PC-9 (cell line): ENCODE data around the gene EHD4. TPM values are rescaled to one million over a fixed set of nuclear protein-coding genes. Genes with fewer than 3 reads are reported as not detected.

ENCODE experiments used
- BruUV-seq: library from RNA; stranded (reverse); fragments of 400-500 nt; replicated peaks from 2 replicates; lab custom pipeline; 2021; lab: Mats Ljungman, UMichigan
- CTCF ChIA-PET: fragments of 300-600 bp; sonication (Branson Sonifier 250); formaldehyde crosslinking; loops from one replicate; lab custom pipeline; 2022; ENCODE audit warnings: antibody characterized with exemption; lab: Charles Lee
- POLR2A ChIA-PET: fragments of 300-600 bp; sonication (Branson Sonifier 250); formaldehyde crosslinking; loops from one replicate; lab custom pipeline; 2022; ENCODE audit warnings: antibody characterized with exemption; ENCODE audit not compliant: unreplicated experiment; lab: Charles Lee
- DNase-seq, 2 experiments: peaks; one replicate each; pipeline versions ENCODE4 v3.0.0 to v3.0.0-alpha.2; 2015 to 2022; ENCODE audit warnings: mixed read lengths in 1 of 2
- H2AFZ ChIP-seq: fragments of 200-600 bp; sonication (generic); 2 replicates; pipeline ENCODE4 v1.8.1; 2017; ENCODE audit warnings: antibody characterized with exemption
- H3F3A ChIP-seq: fragments of 200-600 bp; sonication (generic); 2 replicates; pipeline ENCODE4 v1.8.1; 2017; ENCODE audit warnings: antibody characterized with exemption, mild to moderate bottlenecking, low read depth; ENCODE audit not compliant: insufficient read depth
- H3K27ac ChIP-seq: fragments of 200-600 bp; sonication (generic); 2 replicates; pipeline ENCODE4 v1.6.1; 2016; ENCODE audit warnings: mixed run types
- H3K27me3 ChIP-seq: fragments of 200-600 bp; sonication (generic); 2 replicates; pipeline ENCODE4 v1.6.1; 2016; ENCODE audit warnings: low read depth, mixed run types; ENCODE audit not compliant: insufficient read depth
- H3K36me3 ChIP-seq: fragments of 200-600 bp; sonication (generic); 2 replicates; pipeline ENCODE4 v1.6.1; 2016; ENCODE audit warnings: low read depth, mixed run types
- H3K4me1 ChIP-seq: fragments of 200-600 bp; sonication (generic); replicated peaks from 2 replicates; pipeline ENCODE4 v1.6.1; 2016; ENCODE audit warnings: mixed run types; ENCODE audit not compliant: insufficient read depth
- H3K4me2 ChIP-seq: fragments of 200-600 bp; sonication (generic); 2 replicates; pipeline ENCODE4 v1.6.1; 2017; ENCODE audit warnings: mixed run types
- H3K4me3 ChIP-seq: fragments of 200-600 bp; sonication (generic); 2 replicates; pipeline ENCODE4 v1.6.1; 2016; ENCODE audit warnings: mixed run types
- H3K79me2 ChIP-seq: fragments of 200-600 bp; sonication (generic); 2 replicates; pipeline ENCODE4 v1.6.1; 2017; ENCODE audit warnings: low read depth, mixed run types
- H3K9me2 ChIP-seq: fragments of 200-600 bp; sonication (generic); 2 replicates; pipeline ENCODE4 v1.8.1; 2017; ENCODE audit warnings: mild to moderate bottlenecking; ENCODE audit not compliant: insufficient read depth
- H3K9me3 ChIP-seq: fragments of 200-600 bp; sonication (generic); 2 replicates; pipeline ENCODE4 v1.8.1; 2016; ENCODE audit warnings: low read depth; ENCODE audit not compliant: insufficient read depth
- H4K20me1 ChIP-seq: fragments of 200-600 bp; sonication (generic); 2 replicates; pipeline ENCODE4 v1.8.1; 2017; ENCODE audit not compliant: insufficient read depth
- EZH2 ChIP-seq: fragments of 200-600 bp; sonication (generic); IDR thresholded peaks from 2 replicates; pipeline ENCODE4 v1.8.0; 2017; ENCODE audit warnings: antibody characterized with exemption, low read depth
- intact Hi-C: fragments of 100-400 bp; cut with micrococcal nuclease; formaldehyde crosslinking; loops from one replicate; pipeline ENCODE4 v1.10.0; 2022; ENCODE audit not compliant: unreplicated experiment
- total RNA-seq: library from RNA; stranded (reverse); gene quantifications from 2 replicates; pipeline ENCODE4 v1.2.3, GENCODE V29; 2021
- TF ChIP-seq, protein P1 (sequence below): fragments of 200-600 bp; sonication (generic); conservative IDR thresholded peaks from 2 replicates; pipeline ENCODE4 v1.6.1; 2017; ENCODE audit warnings: mixed run types, antibody characterized with exemption, mild to moderate bottlenecking, moderate library complexity

EHD4 gene
- total RNA-seq, 1 experiment from 2014 or later: 18.1 TPM

DNA sequence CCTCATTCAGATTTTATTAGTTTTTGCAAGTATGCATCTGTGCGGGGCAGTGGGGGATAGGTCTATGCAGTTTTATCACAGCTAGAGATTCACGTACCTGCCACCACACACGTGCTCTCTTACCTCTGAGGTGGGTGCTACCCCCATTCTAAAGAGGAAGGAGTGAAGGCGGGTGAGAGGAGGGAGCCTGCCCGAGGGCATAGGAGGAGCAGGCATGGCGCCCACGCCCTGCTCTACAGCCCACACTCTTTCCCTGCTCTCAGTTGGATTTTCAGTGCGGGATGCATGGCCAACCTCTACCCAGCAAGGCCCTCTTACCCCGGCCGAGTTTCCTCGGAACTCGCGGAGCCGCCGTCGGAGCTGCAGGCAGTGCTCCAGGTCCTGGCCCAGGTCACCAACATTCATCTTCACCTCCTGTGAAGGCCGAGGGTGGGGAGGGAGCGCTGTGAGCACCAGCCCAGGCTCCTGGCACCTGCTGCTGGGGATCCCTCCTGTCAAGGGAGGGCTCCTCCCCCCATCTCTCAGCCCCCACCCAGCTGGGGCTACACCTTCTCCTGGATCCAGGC is 106.8 kb downstream of the EHD4 start:
- H3K79me2 ChIP-seq: no peaks in the 10 kb centered on the region
- no peaks in the 10 kb centered on the region for H3K27me3 ChIP-seq
- H3K4me2 ChIP-seq: no peak overlapping the region
- no TSS peak for BruUV-seq
- H2AFZ ChIP-seq: no peak overlapping the region
- no peaks in the 10 kb centered on the region for H3K9me2 ChIP-seq
- H3K9me3 ChIP-seq: no peaks in the 10 kb centered on the region
- no peak overlapping the region for H3K4me3 ChIP-seq
- intact Hi-C loops: no loop called here
- DNase-seq: no peak
- no peaks in the 10 kb centered on the region for H4K20me1 ChIP-seq
- H3F3A ChIP-seq: no peaks in the 10 kb centered on the region
- ChIA-PET POLR2A (no interaction called here), CTCF (no interaction called here)
- H3K4me1 ChIP-seq: no peaks in the 10 kb centered on the region
- no peaks in the 10 kb centered on the region for H3K36me3 ChIP-seq
- no peak overlapping the region for H3K27ac ChIP-seq
- TF ChIP-seq EZH2: no peak
- TF ChIP-seq, protein P1, sequence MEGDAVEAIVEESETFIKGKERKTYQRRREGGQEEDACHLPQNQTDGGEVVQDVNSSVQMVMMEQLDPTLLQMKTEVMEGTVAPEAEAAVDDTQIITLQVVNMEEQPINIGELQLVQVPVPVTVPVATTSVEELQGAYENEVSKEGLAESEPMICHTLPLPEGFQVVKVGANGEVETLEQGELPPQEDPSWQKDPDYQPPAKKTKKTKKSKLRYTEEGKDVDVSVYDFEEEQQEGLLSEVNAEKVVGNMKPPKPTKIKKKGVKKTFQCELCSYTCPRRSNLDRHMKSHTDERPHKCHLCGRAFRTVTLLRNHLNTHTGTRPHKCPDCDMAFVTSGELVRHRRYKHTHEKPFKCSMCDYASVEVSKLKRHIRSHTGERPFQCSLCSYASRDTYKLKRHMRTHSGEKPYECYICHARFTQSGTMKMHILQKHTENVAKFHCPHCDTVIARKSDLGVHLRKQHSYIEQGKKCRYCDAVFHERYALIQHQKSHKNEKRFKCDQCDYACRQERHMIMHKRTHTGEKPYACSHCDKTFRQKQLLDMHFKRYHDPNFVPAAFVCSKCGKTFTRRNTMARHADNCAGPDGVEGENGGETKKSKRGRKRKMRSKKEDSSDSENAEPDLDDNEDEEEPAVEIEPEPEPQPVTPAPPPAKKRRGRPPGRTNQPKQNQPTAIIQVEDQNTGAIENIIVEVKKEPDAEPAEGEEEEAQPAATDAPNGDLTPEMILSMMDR: no peak

DNA sequence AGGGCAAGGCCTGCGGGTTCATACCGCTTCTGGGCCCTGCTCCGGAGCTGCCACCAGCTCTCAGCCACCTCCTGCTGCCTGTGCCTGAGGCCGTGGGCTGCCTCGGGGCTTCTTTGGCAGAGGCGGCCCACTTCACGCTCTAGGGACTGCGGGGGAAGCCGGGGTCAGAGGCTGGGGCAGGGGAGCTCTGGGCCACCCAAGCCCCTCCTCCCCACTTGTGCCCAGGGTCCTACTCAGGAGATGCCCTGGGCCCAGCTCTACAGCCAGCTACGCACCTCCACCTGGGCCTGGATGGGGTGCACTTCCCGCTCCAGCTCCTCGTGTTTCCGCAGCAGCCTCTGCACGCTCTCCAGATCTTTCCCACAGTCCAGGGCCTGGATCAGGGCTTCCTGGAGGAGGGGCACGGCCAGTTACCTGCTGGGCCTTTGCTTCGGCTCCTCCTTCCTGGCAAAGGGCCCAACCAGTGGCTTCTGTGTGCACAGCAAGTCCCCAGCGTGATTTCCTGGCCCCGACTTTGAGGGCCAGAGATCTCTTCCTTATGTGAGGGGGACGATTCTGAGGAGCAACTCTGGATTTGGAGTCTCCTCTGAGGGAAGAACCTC is 109.7 kb downstream of the EHD4 start:
- DNase-seq: peak in 1 of 2 experiments; percentile 27

DNA sequence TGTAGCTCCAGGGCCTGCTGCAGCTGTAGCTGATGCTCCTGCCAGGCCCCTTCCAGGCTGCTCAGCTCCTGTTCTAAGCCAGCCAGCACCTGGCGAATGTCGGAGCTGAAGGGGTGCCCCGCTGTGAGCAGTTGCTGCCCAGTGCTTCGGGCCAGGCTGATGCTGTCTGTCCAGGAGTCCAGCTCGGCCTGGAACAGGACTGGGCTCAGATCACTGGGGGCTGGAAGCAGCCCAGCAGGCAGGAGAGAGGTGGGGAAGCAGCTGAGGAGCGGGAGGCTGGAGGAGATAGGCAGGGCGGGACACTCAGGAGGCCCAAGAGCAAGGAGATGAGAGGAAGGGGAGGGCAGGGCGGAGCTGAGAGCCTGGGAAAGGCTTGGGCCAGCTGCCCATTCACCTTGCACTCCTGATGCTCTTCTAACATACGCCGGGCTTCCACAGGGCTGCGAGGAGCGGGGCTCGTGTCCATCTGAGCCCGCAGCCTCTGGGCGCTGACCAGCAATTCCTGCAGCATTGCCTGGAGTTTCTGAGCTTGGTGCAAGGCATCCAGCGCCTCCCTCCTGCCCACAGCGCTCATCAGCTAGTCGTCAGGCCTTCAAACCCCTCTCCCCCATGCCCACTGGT is 110.5 kb downstream of the EHD4 start:
- H3K27ac ChIP-seq: no peak overlapping the region
- H4K20me1 ChIP-seq: no peaks in the 10 kb centered on the region
- CTCF ChIA-PET: no interaction called here
- no peak for DNase-seq
- H3K4me1 ChIP-seq: no peaks in the 10 kb centered on the region
- no peak overlapping the region for H3K4me3 ChIP-seq
- no peak overlapping the region for H3K4me2 ChIP-seq
- POLR2A ChIA-PET: no interaction called here
- no peak for TF ChIP-seq EZH2
- TF ChIP-seq, protein P1: no peak
- no peaks in the 10 kb centered on the region for H3K9me3 ChIP-seq
- no peaks in the 10 kb centered on the region for H3F3A ChIP-seq
- no peaks in the 10 kb centered on the region for H3K9me2 ChIP-seq
- no peaks in the 10 kb centered on the region for H3K79me2 ChIP-seq
- BruUV-seq: no TSS peak
- no peak overlapping the region for H2AFZ ChIP-seq
- intact Hi-C loops: no loop called here
- no peaks in the 10 kb centered on the region for H3K27me3 ChIP-seq
- no peaks in the 10 kb centered on the region for H3K36me3 ChIP-seq

More for the DNA sequence above, 109.7 kb downstream of the EHD4 start:
- no peak for TF ChIP-seq EZH2
- TF ChIP-seq, protein P1: no peak
- no peak overlapping the region for H2AFZ ChIP-seq
- H3F3A ChIP-seq: no peaks in the 10 kb centered on the region
- H3K9me2 ChIP-seq: no peaks in the 10 kb centered on the region
- no peaks in the 10 kb centered on the region for H3K4me1 ChIP-seq
- H3K27ac ChIP-seq: no peak overlapping the region
- no peak overlapping the region for H3K4me3 ChIP-seq
- H3K27me3 ChIP-seq: no peaks in the 10 kb centered on the region
- ChIA-PET CTCF (interaction anchor here (0.5 kb wide), 1 partner anchor 1235 kb away, joined by 6 read pairs; no protein-coding TSS in a partner anchor), POLR2A (no interaction called here)
- H4K20me1 ChIP-seq: no peaks in the 10 kb centered on the region
- intact Hi-C loops: no loop called here
- H3K79me2 ChIP-seq: no peaks in the 10 kb centered on the region
- no TSS peak for BruUV-seq
- H3K36me3 ChIP-seq: no peaks in the 10 kb centered on the region
- no peak overlapping the region for H3K4me2 ChIP-seq
- no peaks in the 10 kb centered on the region for H3K9me3 ChIP-seq
